ENCODE results near the gene ARID1B. TPM values are rescaled to one million over a fixed set of nuclear protein-coding genes. Genes with fewer than 3 reads are reported as not detected.

The ARID1B gene
- total RNA-seq, 1 experiment from 2014 or later, result 58.8 TPM

- Histone ChIP-seq H3K4me1 (no peaks in the 10 kb centered on the region; the same call in 1 of the 2 replicates), H3K27me3 (replicated peaks; ENCODE audit: control insufficient read depth, insufficient read depth, low read length) (no peaks in the 10 kb centered on the region), H3K36me3 (ENCODE audit: control insufficient read depth, insufficient read depth, low read length) (no peaks in the 10 kb centered on the region), H3K4me3 (ENCODE audit: low read depth, low read length) (no peak overlapping the region), H3K9me3 (no peaks in the 10 kb centered on the region)
- no peak for DNase-seq
- TF ChIP-seq CTCF (IDR thresholded peaks at IDR 0.05; ENCODE audit: insufficient read depth in 1 of 2, low read depth in 1 of 2, low read length in 1 of 2, severe bottlenecking in 1 of 2, unreplicated experiment in 1 of 2), result no peak
- BruUV-seq (replicated peaks), result no TSS peak
- POLR2A ChIA-PET, result no interaction called here
- Mint-ChIP-seq H3K4me1 (ENCODE audit: low read depth, unreplicated experiment) (no peaks in the 10 kb centered on the region), H3K27ac (ENCODE audit: unreplicated experiment) (no peak overlapping the region), H3K36me3 (ENCODE audit: insufficient read depth, unreplicated experiment) (no peaks in the 10 kb centered on the region), H3K27me3 (ENCODE audit: insufficient read depth, unreplicated experiment) (peaks cover 2% of the 10 kb centered on the region), H3K9me3 (ENCODE audit: unreplicated experiment) (no peaks in the 10 kb centered on the region), H3K4me3 (ENCODE audit: unreplicated experiment) (no peak overlapping the region)
- CTCF ChIA-PET, result no interaction called here
- intact Hi-C loops (cut with micrococcal nuclease; ENCODE audit: unreplicated experiment), result no loop called here
Measured at GRCh38 chr6:157248264-157248663, 471.1 kb downstream of the ARID1B start.

DNA sequence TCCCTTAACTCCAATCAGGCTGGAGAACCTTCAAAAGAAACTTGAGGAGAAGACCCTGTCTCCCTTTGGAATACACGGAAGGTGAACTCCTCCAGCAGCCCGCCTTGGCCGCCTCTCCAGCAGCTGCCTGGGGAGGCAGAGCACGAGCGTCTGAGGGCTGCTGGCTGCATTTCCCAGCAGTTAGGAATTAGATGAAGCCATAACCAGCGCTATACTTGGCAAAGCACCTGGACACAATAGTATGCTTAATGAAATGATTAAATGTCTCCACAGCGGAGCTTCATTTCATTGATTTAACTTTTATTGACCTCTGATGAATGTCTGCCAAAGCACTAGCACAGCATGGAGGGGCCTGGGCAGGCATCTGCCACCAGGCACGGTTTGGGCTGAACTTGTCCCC is 472.6 kb downstream of the ARID1B start:
- no peaks in the 10 kb centered on the region for H3K36me3 Mint-ChIP-seq (ENCODE audit: insufficient read depth, unreplicated experiment)
- TF ChIP-seq CTCF (IDR thresholded peaks at IDR 0.05; ENCODE audit: insufficient read depth in 1 of 2, low read depth in 1 of 2, low read length in 1 of 2, severe bottlenecking in 1 of 2, unreplicated experiment in 1 of 2), result no peak
- no peak overlapping the region for H3K4me3 ChIP-seq (ENCODE audit: low read depth, low read length)
- no peaks in the 10 kb centered on the region for H3K9me3 Mint-ChIP-seq (ENCODE audit: unreplicated experiment)
- H3K4me1 Mint-ChIP-seq (ENCODE audit: low read depth, unreplicated experiment), result no peaks in the 10 kb centered on the region
- no peaks in the 10 kb centered on the region for H3K36me3 ChIP-seq (ENCODE audit: control insufficient read depth, insufficient read depth, low read length)
- H3K4me1 ChIP-seq, result no peaks in the 10 kb centered on the region; the same call in 1 of the 2 replicates
- BruUV-seq (replicated peaks), result no TSS peak
- no peaks in the 10 kb centered on the region for H3K27me3 ChIP-seq (replicated peaks; ENCODE audit: control insufficient read depth, insufficient read depth, low read length)
- H3K27ac Mint-ChIP-seq (ENCODE audit: unreplicated experiment), result no peak overlapping the region
- intact Hi-C loops (cut with micrococcal nuclease; ENCODE audit: unreplicated experiment), result no loop called here
- CTCF ChIA-PET, result no interaction called here
- POLR2A ChIA-PET, result no interaction called here
- DNase-seq, result no peak
- peaks cover 2% of the 10 kb centered on the region for H3K27me3 Mint-ChIP-seq (ENCODE audit: insufficient read depth, unreplicated experiment)
- H3K4me3 Mint-ChIP-seq (ENCODE audit: unreplicated experiment), result no peak overlapping the region
- no peaks in the 10 kb centered on the region for H3K9me3 ChIP-seq

DNA sequence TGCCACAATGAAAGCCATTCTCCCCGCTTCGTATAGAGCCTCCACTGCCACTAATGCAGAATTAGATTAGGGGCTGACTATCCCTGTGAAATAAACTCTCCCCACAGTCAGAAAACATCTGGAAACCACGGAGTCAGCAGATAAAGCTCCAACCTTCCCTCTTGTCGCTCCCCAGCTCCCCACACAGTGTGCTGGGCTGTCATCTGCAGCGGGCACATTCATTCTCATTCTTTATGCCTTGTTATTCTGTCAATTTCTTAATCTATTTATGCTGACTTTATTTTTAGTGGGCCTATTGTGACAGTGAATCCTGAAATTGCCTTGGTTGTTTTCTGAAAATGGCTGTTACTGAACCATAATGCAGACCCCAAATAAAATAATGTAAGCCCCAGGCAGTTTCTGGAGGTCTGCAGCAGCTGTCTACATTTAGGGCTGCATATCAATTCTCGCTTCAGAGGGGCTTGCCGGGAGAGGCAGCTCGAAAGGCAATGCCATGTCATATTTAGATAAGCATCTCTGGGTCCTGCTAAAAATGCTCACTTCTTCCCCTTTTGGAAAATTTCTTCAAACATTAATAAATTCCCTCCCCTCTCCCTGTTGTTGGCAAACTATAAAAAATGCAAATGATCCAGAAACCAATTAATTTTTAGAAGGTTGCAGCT is 474.5 kb downstream of the ARID1B start:
- CTCF ChIA-PET, result no interaction called here
- no peak for DNase-seq
- Histone ChIP-seq H3K4me3 (ENCODE audit: low read depth, low read length) (no peak overlapping the region), H3K9me3 (no peaks in the 10 kb centered on the region), H3K4me1 (no peaks in the 10 kb centered on the region; the same call in 1 of the 2 replicates), H3K27me3 (replicated peaks; ENCODE audit: control insufficient read depth, insufficient read depth, low read length) (no peaks in the 10 kb centered on the region), H3K36me3 (ENCODE audit: control insufficient read depth, insufficient read depth, low read length) (no peaks in the 10 kb centered on the region)
- Mint-ChIP-seq H3K36me3 (ENCODE audit: insufficient read depth, unreplicated experiment) (no peaks in the 10 kb centered on the region), H3K4me3 (ENCODE audit: unreplicated experiment) (no peak overlapping the region), H3K27me3 (ENCODE audit: insufficient read depth, unreplicated experiment) (peaks cover 2% of the 10 kb centered on the region), H3K4me1 (ENCODE audit: low read depth, unreplicated experiment) (no peaks in the 10 kb centered on the region), H3K27ac (ENCODE audit: unreplicated experiment) (no peak overlapping the region), H3K9me3 (ENCODE audit: unreplicated experiment) (no peaks in the 10 kb centered on the region)
- POLR2A ChIA-PET, result no interaction called here
- TF ChIP-seq CTCF (IDR thresholded peaks at IDR 0.05; ENCODE audit: insufficient read depth in 1 of 2, low read depth in 1 of 2, low read length in 1 of 2, severe bottlenecking in 1 of 2, unreplicated experiment in 1 of 2), result no peak
- intact Hi-C loops (cut with micrococcal nuclease; ENCODE audit: unreplicated experiment), result no loop called here
- no TSS peak for BruUV-seq (replicated peaks)

All from Caco-2 (cell line).